ENCODE data around the gene CTSG.
"Not testable (repeated sequence)": the region's sequence is repeated elsewhere in the genome, so short reads cannot be mapped to it uniquely, and the experiment has no call there.

The CTSG gene

GRCh38 chr14:24565766-24566165 lies 10.3 kb downstream of the CTSG start:
- no peaks in the 10 kb centered on the region for H3K27me3 ChIP-seq (replicated peaks)
- DNase-seq: no peak
- in situ Hi-C loops (cut with HindIII; ENCODE audit: low pct_ligation_motif_present, low sequenced_read_pairs): no loop called here
- H3K27ac ChIP-seq: no peak overlapping the region
- H3K4me3 ChIP-seq (ENCODE audit: low read depth, low read length): no peak overlapping the region
- no peaks in the 10 kb centered on the region for H3K36me3 ChIP-seq (replicated peaks)
- TF ChIP-seq CTCF (IDR thresholded peaks at IDR 0.05; ENCODE audit: low read depth, low read length, missing control alignments): no peak

GRCh38 chr14:24563505-24563904 lies 12.5 kb downstream of the CTSG start:
- Histone ChIP-seq H3K27me3 (replicated peaks) (no peaks in the 10 kb centered on the region), H3K27ac (no peak overlapping the region), H3K36me3 (replicated peaks) (no peaks in the 10 kb centered on the region), H3K4me3 (ENCODE audit: low read depth, low read length) (no peak overlapping the region)
- no peak for TF ChIP-seq CTCF (IDR thresholded peaks at IDR 0.05; ENCODE audit: low read depth, low read length, missing control alignments)
- in situ Hi-C loops (cut with HindIII; ENCODE audit: low pct_ligation_motif_present, low sequenced_read_pairs): no loop called here
- DNase-seq: no peak

- in situ Hi-C loops (cut with HindIII; ENCODE audit: low pct_ligation_motif_present, low sequenced_read_pairs): no loop called here
- TF ChIP-seq CTCF (IDR thresholded peaks at IDR 0.05; ENCODE audit: low read depth, low read length, missing control alignments): no peak
- Histone ChIP-seq H3K36me3 (replicated peaks) (no peaks in the 10 kb centered on the region), H3K4me3 (ENCODE audit: low read depth, low read length) (no peak overlapping the region), H3K27ac (no peak overlapping the region), H3K27me3 (replicated peaks) (no peaks in the 10 kb centered on the region)
- no peak for DNase-seq
These were observed 19.3 kb downstream of the CTSG start for GRCh38 chr14:24556756-24557155.

GRCh38 chr14:24549064-24549463 lies 27.0 kb downstream of the CTSG start:
- H3K36me3 ChIP-seq (replicated peaks); in situ Hi-C loops (cut with HindIII; ENCODE audit: low pct_ligation_motif_present, low sequenced_read_pairs); H3K27ac ChIP-seq; H3K27me3 ChIP-seq (replicated peaks); DNase-seq; H3K4me3 ChIP-seq (ENCODE audit: low read depth, low read length): not testable (repeated sequence)

- DNase-seq: no peak
- H3K4me3 ChIP-seq (ENCODE audit: low read depth, low read length): no peak overlapping the region
- H3K27ac ChIP-seq: no peak overlapping the region
- H3K27me3 ChIP-seq (replicated peaks): no peaks in the 10 kb centered on the region
- no peak for TF ChIP-seq CTCF (IDR thresholded peaks at IDR 0.05; ENCODE audit: low read depth, low read length, missing control alignments)
- no peaks in the 10 kb centered on the region for H3K36me3 ChIP-seq (replicated peaks)
- in situ Hi-C loops (cut with HindIII; ENCODE audit: low pct_ligation_motif_present, low sequenced_read_pairs): no loop called here
These were observed 33.6 kb downstream of the CTSG start for GRCh38 chr14:24542346-24542936.

GRCh38 chr14:24535737-24536136 lies 40.3 kb downstream of the CTSG start:
- no peak for TF ChIP-seq CTCF (IDR thresholded peaks at IDR 0.05; ENCODE audit: low read depth, low read length, missing control alignments)
- in situ Hi-C loops (cut with HindIII; ENCODE audit: low pct_ligation_motif_present, low sequenced_read_pairs): no loop called here

More at GRCh38 chr14:24535737-24536136, 40.3 kb downstream of the CTSG start:
- Histone ChIP-seq H3K4me3 (ENCODE audit: low read depth, low read length) (no peak overlapping the region), H3K27me3 (replicated peaks) (no peaks in the 10 kb centered on the region), H3K27ac (no peak overlapping the region), H3K36me3 (replicated peaks) (no peaks in the 10 kb centered on the region)
- no peak for DNase-seq

Data from brain microvascular endothelial cell (primary cell).